GM21390 (cell line): ENCODE measurements around the gene COL15A1.

ENCODE experiments used
- ATAC-seq: cut with Tn5 transposase; IDR thresholded peaks from one replicate; pipeline ENCODE4 v1.9.1; 2021; ENCODE audit not compliant: unreplicated experiment

Gene COL15A1

GRCh38 chr9:98992107-98992884 lies 48.6 kb downstream of the COL15A1 start:
- ATAC-seq, result no peak

- peak; percentile 33 for ATAC-seq
Observed at GRCh38 chr9:98992885-98993569, 49.3 kb downstream of the COL15A1 start.

- peak; percentile 77 for ATAC-seq
Observed at GRCh38 chr9:98993570-98993945, 49.9 kb downstream of the COL15A1 start.

GRCh38 chr9:98994172-98995058 lies 50.7 kb downstream of the COL15A1 start:
- no peak for ATAC-seq

- no peak for ATAC-seq
Observed at GRCh38 chr9:98995059-98995671, 51.5 kb downstream of the COL15A1 start.

- no peak for ATAC-seq
Observed at GRCh38 chr9:98995971-98996504, 52.3 kb downstream of the COL15A1 start.

GRCh38 chr9:98997604-98998003 lies 53.9 kb downstream of the COL15A1 start:
- no peak for ATAC-seq

- no peak for ATAC-seq
Observed at GRCh38 chr9:98998441-98999151, 54.9 kb downstream of the COL15A1 start.

- ATAC-seq, result no peak
Observed at GRCh38 chr9:98999152-98999525, 55.4 kb downstream of the COL15A1 start.

- ATAC-seq, result no peak
Observed at GRCh38 chr9:99000476-99001395, 57.0 kb downstream of the COL15A1 start.

GRCh38 chr9:99001892-99002291 lies 58.2 kb downstream of the COL15A1 start:
- ATAC-seq, result no peak

GRCh38 chr9:99002706-99003105 lies 59.0 kb downstream of the COL15A1 start:
- no peak for ATAC-seq

- ATAC-seq, result no peak
Observed at GRCh38 chr9:99003308-99003707, 59.6 kb downstream of the COL15A1 start.

GRCh38 chr9:99004115-99004514 lies 60.4 kb downstream of the COL15A1 start:
- no peak for ATAC-seq

GRCh38 chr9:99004717-99005460 lies 61.2 kb downstream of the COL15A1 start:
- no peak for ATAC-seq

- ATAC-seq, result no peak
Observed at GRCh38 chr9:99005651-99006050, 61.9 kb downstream of the COL15A1 start.

GRCh38 chr9:99006511-99006910 lies 62.8 kb downstream of the COL15A1 start:
- ATAC-seq, result no peak

GRCh38 chr9:99006979-99007378 lies 63.3 kb downstream of the COL15A1 start:
- ATAC-seq, result no peak
